SK-N-SH (cell line): Measurements from ENCODE around the gene DDX28.

Experiments used
- EP300 ChIP-seq, 2 experiments: IDR thresholded peaks; 2 replicates each; pipeline versions ENCODE4 v1.4.0 to v1.6.1; 2012; ENCODE audit warnings: borderline replicate concordance in 1 of 2, low read depth in 1 of 2, low read length in 1 of 2
- EZH2phosphoT487 ChIP-seq: fragments of 200-600 bp; sonication (generic); IDR thresholded peaks from 2 replicates; pipeline ENCODE4 v1.6.1; 2017; ENCODE audit warnings: low read depth, mixed run types, mild to moderate bottlenecking, antibody characterized with exemption, moderate library complexity, borderline replicate concordance
- FOXJ3 ChIP-seq: sonication (generic); formaldehyde crosslinking; IDR thresholded peaks from 2 replicates; pipeline ENCODE4 v1.5.1; 2020; ENCODE audit warnings: mild to moderate bottlenecking, missing genetic modification reagents
- RXRA ChIP-seq: IDR thresholded peaks from 2 replicates; pipeline ENCODE4 v1.4.0; 2012; ENCODE audit warnings: low read depth, mild to moderate bottlenecking, borderline replicate concordance
- SIN3A ChIP-seq: IDR thresholded peaks from 2 replicates; pipeline ENCODE4 v1.6.1; 2012; ENCODE audit warnings: low read depth, mild to moderate bottlenecking, low read length, moderate library complexity, borderline replicate concordance
- TAF1 ChIP-seq: IDR thresholded peaks from 2 replicates; pipeline ENCODE4 v1.6.1; 2012; ENCODE audit warnings: low read depth, mild to moderate bottlenecking, low read length, moderate library complexity, borderline replicate concordance
- TF ChIP-seq, protein P1 (sequence below): fragments of 150-350 bp; IDR thresholded peaks from 2 replicates; pipeline ENCODE4 v1.6.1; 2017; ENCODE audit warnings: antibody characterized with exemption, low read length, low read depth, borderline replicate concordance
- TF ChIP-seq, protein P2 (sequence below): fragments of 200-600 bp; sonication (generic); IDR thresholded peaks from 2 replicates; pipeline ENCODE4 v1.6.1; 2017; ENCODE audit warnings: antibody characterized with exemption, mild to moderate bottlenecking, moderate library complexity
- TF ChIP-seq, protein P3 (sequence below): IDR thresholded peaks from 2 replicates; pipeline ENCODE4 v1.4.0; 2012; ENCODE audit warnings: low read depth, borderline replicate concordance

DNA sequence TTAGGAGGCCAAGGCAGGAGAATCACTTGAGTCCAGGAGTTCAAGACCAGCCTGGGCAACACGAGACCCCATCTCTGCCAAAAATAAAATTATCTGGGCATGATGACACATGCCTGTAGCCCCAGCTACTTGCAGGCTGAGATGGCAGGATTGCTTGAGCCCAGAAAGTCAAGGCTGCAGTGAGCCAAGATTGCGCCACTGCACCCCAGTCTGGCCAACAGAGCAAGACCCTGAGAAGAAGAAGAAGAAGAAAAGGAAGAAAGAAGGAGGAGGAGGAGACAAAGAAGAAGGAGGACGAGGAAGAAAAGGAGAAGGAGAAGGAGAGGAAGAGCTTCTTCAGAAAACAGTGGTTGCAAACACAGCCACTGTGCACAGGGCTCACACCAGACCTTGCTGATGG, 34.4 kb downstream of the DDX28 start:
- TF ChIP-seq FOXJ3 (CRISPR knock-in tag): no peak
- TF ChIP-seq, protein P1, sequence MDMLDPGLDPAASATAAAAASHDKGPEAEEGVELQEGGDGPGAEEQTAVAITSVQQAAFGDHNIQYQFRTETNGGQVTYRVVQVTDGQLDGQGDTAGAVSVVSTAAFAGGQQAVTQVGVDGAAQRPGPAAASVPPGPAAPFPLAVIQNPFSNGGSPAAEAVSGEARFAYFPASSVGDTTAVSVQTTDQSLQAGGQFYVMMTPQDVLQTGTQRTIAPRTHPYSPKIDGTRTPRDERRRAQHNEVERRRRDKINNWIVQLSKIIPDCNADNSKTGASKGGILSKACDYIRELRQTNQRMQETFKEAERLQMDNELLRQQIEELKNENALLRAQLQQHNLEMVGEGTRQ: no peak
- TF ChIP-seq, protein P2, sequence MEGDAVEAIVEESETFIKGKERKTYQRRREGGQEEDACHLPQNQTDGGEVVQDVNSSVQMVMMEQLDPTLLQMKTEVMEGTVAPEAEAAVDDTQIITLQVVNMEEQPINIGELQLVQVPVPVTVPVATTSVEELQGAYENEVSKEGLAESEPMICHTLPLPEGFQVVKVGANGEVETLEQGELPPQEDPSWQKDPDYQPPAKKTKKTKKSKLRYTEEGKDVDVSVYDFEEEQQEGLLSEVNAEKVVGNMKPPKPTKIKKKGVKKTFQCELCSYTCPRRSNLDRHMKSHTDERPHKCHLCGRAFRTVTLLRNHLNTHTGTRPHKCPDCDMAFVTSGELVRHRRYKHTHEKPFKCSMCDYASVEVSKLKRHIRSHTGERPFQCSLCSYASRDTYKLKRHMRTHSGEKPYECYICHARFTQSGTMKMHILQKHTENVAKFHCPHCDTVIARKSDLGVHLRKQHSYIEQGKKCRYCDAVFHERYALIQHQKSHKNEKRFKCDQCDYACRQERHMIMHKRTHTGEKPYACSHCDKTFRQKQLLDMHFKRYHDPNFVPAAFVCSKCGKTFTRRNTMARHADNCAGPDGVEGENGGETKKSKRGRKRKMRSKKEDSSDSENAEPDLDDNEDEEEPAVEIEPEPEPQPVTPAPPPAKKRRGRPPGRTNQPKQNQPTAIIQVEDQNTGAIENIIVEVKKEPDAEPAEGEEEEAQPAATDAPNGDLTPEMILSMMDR: no peak
- no peak for TF ChIP-seq EZH2phosphoT487
- TF ChIP-seq, protein P3, sequence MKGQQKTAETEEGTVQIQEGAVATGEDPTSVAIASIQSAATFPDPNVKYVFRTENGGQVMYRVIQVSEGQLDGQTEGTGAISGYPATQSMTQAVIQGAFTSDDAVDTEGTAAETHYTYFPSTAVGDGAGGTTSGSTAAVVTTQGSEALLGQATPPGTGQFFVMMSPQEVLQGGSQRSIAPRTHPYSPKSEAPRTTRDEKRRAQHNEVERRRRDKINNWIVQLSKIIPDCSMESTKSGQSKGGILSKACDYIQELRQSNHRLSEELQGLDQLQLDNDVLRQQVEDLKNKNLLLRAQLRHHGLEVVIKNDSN: no peak
- no peak for TF ChIP-seq SIN3A
- TF ChIP-seq EP300 (IDR thresholded peaks at IDR 0.05; ENCODE audit: borderline replicate concordance in 1 of 2, low read depth in 1 of 2, low read length in 1 of 2): no peak
- TF ChIP-seq RXRA: no peak
- TF ChIP-seq TAF1: no peak
